ENCODE data around the gene FRMD4A. TPM values are rescaled to one million over a fixed set of nuclear protein-coding genes. Genes with fewer than 3 reads are reported as not detected.
A peak's percentile ranks its signal among the peaks of the same experiment; 100 is the strongest.

FRMD4A gene
- total and polyA plus RNA-seq, 7 donors = 2.9 to 9.1 (median 6.2) TPM

DNA sequence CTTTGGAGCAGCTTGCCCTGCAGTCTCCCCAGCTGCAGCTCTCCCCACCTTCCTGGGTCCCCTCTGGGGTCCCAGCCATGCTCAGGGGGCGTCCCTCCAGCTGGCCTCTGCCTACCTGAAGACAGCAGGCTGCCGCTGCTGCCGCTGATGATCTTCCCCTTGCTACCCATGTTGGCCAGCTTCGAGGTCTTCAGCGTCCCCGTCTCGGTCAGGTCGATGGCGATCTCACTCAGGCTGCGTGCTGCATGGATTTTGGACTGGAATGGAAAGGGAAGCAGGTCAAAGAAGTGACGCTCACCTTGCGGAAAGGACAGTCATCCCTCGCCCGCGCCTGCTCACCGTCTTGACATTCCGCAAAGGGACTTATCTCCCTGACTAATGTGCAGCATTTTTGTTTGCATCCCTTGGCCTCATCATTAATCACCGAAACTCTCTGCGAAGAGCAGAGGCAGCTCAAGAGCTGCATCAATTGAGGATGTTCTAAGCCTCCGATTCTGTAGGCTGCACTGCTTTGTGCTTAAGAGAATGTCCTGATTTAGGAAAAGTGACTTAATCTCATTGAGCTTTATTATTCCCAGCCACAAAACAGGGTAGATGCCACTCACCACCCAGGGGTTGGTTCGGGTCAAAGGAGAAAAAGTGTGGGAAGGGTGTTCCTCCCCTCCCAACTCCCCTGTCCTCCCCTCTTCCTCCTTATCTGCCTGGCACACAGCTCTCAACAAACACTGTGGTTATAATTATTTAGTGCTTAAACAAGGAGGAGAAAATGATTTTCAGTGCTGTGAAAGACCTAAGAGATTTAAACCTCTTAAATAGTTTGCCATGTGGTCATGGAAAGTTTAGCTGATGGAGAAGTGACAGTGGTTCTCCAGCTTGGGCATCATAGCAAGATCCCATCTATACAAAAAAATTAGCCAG, 636.7 kb downstream of the FRMD4A start:
- Histone ChIP-seq H3K27ac (no peak overlapping the region), H3K27me3 (ENCODE audit: insufficient read depth in 3 of 3, low read length in 2 of 3) (no peaks in the 10 kb centered on the region), H3K9me3 (no peaks in the 10 kb centered on the region), H3K4me1 (no peaks in the 10 kb centered on the region), H3K4me3 (no peak overlapping the region), H3K36me3 (ENCODE audit: insufficient read depth in 1 of 2, low read depth in 1 of 2) (peaks cover 0 to 15% of the 10 kb centered on the region in 2 donors)
- ATAC-seq (no peak), DNase-seq (no peak)
- 95% methylated on average over 21 of the region's 21 CpGs for WGBS, 3 donors
- TF ChIP-seq, protein P1, sequence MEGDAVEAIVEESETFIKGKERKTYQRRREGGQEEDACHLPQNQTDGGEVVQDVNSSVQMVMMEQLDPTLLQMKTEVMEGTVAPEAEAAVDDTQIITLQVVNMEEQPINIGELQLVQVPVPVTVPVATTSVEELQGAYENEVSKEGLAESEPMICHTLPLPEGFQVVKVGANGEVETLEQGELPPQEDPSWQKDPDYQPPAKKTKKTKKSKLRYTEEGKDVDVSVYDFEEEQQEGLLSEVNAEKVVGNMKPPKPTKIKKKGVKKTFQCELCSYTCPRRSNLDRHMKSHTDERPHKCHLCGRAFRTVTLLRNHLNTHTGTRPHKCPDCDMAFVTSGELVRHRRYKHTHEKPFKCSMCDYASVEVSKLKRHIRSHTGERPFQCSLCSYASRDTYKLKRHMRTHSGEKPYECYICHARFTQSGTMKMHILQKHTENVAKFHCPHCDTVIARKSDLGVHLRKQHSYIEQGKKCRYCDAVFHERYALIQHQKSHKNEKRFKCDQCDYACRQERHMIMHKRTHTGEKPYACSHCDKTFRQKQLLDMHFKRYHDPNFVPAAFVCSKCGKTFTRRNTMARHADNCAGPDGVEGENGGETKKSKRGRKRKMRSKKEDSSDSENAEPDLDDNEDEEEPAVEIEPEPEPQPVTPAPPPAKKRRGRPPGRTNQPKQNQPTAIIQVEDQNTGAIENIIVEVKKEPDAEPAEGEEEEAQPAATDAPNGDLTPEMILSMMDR (IDR thresholded peaks at IDR 0.05) = no peak
- intact Hi-C loops (cut with DNase I) = no loop called here

DNA sequence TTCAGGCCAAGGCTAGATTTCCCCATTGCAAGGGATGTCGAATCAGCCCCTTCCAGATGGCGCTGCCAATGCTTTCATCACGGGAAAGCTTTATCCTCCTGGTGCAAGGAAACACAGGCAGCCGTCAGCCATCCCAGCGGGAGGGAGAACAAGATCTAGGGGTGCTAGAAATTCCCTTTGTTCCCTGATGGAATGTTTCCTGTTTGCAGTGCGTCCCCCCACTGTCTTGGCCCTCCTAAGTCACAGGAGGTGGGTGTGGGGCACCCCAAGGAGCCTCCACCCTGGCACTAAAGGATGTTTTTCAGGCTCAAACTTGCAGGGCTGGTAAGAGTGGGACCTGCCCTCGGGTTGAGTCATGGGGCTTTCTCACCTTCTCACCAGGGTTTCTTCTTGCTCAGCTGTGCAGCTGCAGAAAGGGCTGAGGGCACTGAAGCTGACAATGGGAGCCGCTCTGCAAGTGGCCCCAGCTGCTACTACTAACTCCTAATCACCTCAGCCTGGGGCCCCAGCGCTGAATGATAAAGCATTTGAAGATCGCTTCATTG, 640.4 kb downstream of the FRMD4A start:
- peaks cover 16% of the 10 kb centered on the region for H3K4me1 ChIP-seq
- intact Hi-C loops (cut with DNase I) = no loop called here

DNA sequence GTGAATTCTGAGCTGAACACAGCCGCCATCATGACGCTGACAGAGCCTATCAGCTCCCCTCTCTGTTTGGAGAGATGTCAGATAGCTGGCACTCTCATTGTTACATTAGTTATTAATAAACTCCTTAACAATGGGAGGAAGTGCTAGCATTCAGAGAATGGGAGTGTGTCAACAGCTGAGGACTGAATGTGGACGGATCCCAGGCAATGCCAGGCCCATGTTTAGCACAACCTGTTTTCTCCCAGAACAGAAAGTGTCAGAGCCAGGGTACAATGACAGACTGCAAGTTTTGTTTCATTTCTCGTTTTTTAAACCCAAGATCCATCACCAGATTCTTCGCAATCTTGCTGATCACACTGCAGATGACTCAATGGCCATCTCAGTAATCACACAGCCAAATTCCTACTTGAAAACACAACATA, 644.4 kb downstream of the FRMD4A start:
- WGBS, 3 donors = 25 to 43% (median 40%) methylated on average over 5 of the region's 5 CpGs
- TF ChIP-seq, protein P1 (IDR thresholded peaks at IDR 0.05) = no peak
- Histone ChIP-seq H3K36me3 (ENCODE audit: insufficient read depth in 1 of 2, low read depth in 1 of 2) (peaks cover 0 to 6% of the 10 kb centered on the region in 2 donors), H3K27ac (peak overlapping the region; percentile 64), H3K4me3 (no peak overlapping the region), H3K9me3 (no peaks in the 10 kb centered on the region), H3K27me3 (ENCODE audit: insufficient read depth in 3 of 3, low read length in 2 of 3) (no peaks in the 10 kb centered on the region), H3K4me1 (peaks cover 37% of the 10 kb centered on the region)
- ATAC-seq (peak; percentile 74 to 92 (median 80)), DNase-seq (no peak)
- intact Hi-C loops (cut with DNase I) = no loop called here

More for the DNA sequence above, 640.4 kb downstream of the FRMD4A start:
- WGBS, 3 donors = 61 to 69% (median 65%) methylated on average over 10 of the region's 10 CpGs
- Histone ChIP-seq H3K4me3 (no peak overlapping the region), H3K36me3 (ENCODE audit: insufficient read depth in 1 of 2, low read depth in 1 of 2) (peaks cover 0 to 11% of the 10 kb centered on the region in 2 donors), H3K27ac (no peak overlapping the region), H3K27me3 (ENCODE audit: insufficient read depth in 3 of 3, low read length in 2 of 3) (no peaks in the 10 kb centered on the region), H3K9me3 (no peaks in the 10 kb centered on the region)
- no peak for ATAC-seq
- TF ChIP-seq, protein P1 (IDR thresholded peaks at IDR 0.05) = no peak
- DNase-seq = no peak

DNA sequence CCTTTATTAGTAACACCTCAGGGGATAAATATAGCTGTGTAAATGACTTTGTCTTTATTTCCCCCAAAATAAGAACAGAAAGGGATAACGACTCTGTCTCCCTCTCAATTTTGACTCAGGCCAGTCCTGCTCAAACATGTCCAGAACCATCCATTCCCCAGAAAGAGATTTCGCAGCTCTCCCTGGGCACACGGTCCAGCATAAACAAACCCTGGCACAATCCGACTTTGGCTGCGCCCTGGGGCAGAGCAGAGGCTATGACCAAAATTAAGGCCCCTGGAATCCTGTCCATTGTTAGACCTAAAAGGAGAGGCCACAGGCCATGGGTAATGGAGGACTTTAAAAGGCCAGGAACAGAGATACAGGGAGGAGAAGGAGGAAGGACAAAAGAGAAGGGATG, 644.8 kb downstream of the FRMD4A start:
- 31 to 37% (median 32%) methylated on average over 5 of the region's 5 CpGs for WGBS, 3 donors
- H3K4me1 ChIP-seq = peaks cover 37% of the 10 kb centered on the region
- TF ChIP-seq, protein P1 (IDR thresholded peaks at IDR 0.05) = no peak
- intact Hi-C loops (cut with DNase I) = no loop called here
- ATAC-seq (peak in 3 of 4 donors; percentile 47 to 71 (median 70)), DNase-seq (no peak)
- no peak overlapping the region for H3K4me3 ChIP-seq
- H3K36me3 ChIP-seq (ENCODE audit: insufficient read depth in 1 of 2, low read depth in 1 of 2) = peaks cover 0 to 6% of the 10 kb centered on the region in 2 donors
- peak overlapping the region; percentile 64 for H3K27ac ChIP-seq
- H3K9me3 ChIP-seq = no peaks in the 10 kb centered on the region
- no peaks in the 10 kb centered on the region for H3K27me3 ChIP-seq (ENCODE audit: insufficient read depth in 3 of 3, low read length in 2 of 3)

All from psoas muscle (tissue), 8 donors.